AG09309 (cell line): ENCODE data around the gene UQCC5.

Experiments used
- DNase-seq: peaks from one replicate; pipeline ENCODE4 v3.0.0-alpha.2; 2010; ENCODE audit warnings: low read depth
- H3K4me3 ChIP-seq: 2 replicates; pipeline ENCODE4 v1.5.1; 2011; ENCODE audit warnings: mild to moderate bottlenecking, low read depth, low read length, moderate library complexity; ENCODE audit not compliant: control insufficient read depth
- CTCF ChIP-seq: IDR thresholded peaks from 2 replicates; pipeline ENCODE4 v1.5.1; 2011; ENCODE audit warnings: mild to moderate bottlenecking, low read depth, low read length, inconsistent platforms; ENCODE audit not compliant: insufficient read depth, control insufficient read depth; ENCODE audit errors: missing control alignments

Gene UQCC5

DNA sequence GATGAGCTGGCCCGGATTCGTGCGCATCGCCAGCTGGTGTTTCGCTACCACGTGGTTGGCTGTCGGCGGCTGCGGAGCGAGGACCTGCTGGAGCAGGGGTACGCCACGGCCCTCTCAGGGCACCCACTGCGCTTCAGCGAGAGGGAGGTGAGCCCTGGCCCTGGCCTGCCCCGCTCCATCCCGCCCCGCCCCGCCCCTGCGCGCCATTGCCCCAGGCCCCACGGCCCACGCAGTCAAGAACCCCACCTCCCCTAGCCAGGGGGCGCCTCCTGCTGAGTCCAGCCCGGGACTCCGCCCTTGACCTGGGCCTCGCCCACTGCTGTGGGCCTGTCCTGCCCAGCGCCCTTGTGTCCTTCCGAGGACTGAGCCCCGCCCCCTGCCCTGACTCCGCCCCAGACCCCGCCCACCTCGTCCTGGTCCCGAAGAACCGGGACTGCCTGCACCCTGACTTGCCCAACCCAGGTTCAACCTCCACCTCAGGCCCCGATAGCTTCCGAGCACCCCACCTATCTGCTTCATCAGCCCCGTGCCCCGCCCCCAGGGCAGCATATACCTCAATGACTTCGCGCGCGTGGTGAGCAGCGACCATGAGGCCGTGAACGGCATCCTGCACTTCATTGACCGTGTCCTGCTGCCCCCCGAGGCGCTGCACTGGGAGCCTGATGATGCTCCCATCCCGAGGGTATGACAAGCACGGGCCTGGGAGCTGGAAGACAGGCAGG, 17.5 kb upstream of the UQCC5 start:
- H3K4me3 ChIP-seq = no peak overlapping the region
- TF ChIP-seq CTCF = no peak
- DNase-seq = no peak

GRCh38 chr3:52519445-52520140, 16.8 kb upstream of the UQCC5 start:
- H3K4me3 ChIP-seq = no peak overlapping the region
- TF ChIP-seq CTCF = no peak

DNA sequence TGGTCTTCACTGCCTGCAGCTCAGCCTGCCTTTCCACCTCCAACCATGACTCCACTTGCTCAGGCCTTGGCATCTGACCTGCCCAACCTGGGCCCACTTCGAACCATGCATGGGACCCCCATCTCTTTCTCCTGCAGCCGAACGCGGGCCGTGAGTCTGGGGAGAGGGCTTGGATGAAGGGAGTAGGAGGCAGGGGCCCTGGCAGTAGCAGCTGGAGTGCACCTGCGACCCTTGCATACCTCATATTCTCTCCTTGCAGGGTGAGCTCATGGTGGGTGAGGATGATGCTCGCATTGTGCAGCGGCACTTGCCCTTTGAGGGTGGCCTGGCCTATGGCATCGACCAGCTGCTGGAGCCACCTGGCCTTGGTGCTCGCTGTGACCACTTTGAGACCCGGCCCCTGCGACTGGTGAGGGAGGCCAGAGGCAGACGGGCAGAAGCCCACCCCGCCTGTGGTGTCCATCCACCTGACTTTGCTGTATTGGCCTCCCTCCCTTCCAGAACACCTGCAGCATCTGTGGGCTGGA, 16.2 kb upstream of the UQCC5 start:
- no peak for DNase-seq
- no peak for TF ChIP-seq CTCF
- no peak overlapping the region for H3K4me3 ChIP-seq

More at GRCh38 chr3:52519445-52520140, 16.8 kb upstream of the UQCC5 start:
- DNase-seq = no peak

DNA sequence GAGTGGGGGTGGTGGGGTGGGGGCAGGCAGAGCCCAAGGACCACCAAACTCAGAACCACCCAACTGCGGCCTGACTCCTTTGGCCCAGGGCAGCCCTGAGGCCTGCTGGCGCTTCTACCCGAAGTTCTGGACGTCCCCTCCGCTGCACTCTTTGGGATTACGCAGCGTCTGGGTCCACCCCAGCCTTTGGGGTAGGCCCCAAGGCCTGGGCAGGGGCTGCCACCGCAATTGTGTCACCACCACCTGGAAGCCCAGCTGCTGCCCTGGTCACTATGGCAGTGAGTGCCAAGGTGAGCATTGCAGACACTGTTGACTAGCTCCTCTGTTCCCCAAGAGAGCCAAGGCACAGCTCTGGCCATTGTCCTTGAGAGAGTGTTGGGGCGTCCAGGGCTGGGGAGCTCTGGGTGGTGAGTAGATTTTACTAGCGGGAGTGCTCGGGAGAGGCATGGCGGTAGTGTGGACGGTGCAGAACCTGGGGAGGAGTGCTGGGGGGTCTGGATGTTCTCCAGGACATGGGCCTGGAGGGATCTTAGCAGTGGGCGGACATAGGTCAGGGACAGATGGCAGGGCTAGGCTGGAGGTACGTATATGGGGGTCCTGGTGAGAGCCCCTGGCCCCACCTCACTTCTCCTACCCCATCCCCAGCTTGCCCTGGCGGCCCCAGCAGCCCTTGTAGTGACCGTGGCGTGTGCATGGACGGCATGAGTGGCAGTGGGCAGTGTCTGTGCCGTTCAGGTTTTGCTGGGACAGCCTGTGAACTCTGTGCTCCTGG, 15.5 kb upstream of the UQCC5 start:
- TF ChIP-seq CTCF = no peak
- H3K4me3 ChIP-seq = no peak overlapping the region
- DNase-seq = no peak

GRCh38 chr3:52521488-52521824, 14.9 kb upstream of the UQCC5 start:
- no peak overlapping the region for H3K4me3 ChIP-seq
- no peak for TF ChIP-seq CTCF
- DNase-seq = no peak

DNA sequence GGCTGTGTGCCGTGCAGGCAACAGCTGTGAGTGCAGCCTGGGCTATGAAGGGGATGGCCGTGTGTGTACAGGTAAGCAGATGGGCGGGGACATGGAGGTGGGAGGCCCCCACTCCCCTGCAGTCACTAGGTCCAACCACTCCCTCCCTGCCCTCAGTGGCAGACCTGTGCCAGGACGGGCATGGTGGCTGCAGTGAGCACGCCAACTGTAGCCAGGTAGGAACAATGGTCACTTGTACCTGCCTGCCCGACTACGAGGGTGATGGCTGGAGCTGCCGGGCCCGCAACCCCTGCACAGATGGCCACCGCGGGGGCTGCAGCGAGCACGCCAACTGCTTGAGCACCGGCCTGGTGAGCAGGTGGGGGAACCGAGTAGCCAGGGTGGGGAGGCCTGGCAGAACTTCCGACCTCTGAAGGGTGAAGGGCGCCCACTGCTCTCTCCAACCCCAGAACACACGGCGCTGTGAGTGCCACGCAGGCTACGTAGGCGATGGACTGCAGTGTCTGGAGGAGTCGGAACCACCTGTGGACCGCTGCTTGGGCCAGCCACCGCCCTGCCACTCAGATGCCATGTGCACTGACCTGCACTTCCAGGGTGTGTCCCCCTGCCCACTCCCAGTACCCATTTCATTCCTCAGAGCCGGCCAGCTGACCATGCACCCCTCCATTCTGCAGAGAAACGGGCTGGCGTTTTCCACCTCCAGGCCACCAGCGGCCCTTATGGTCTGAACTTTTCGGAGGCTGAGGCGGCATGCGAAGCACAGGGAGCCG, 14.3 kb upstream of the UQCC5 start:
- TF ChIP-seq CTCF = no peak
- DNase-seq = no peak
- no peak overlapping the region for H3K4me3 ChIP-seq
